Activated CD8-positive, alpha-beta T cell treated with anti-CD3 and anti-CD28 coated beads, Interleukin-2, amount 10 ng/mL, durations not matched to agents 7 days and 5 days (primary cell): ENCODE results near the gene RTKN. TPM values are rescaled to one million over a fixed set of nuclear protein-coding genes. Genes with fewer than 3 reads are reported as not detected.

ENCODE experiments used
- total RNA-seq, 2 experiments: library from RNA; stranded (reverse); gene quantifications; one replicate each; pipeline ENCODE4 v1.2.3, GENCODE V29; 2021

The RTKN gene
- total RNA-seq, 2 experiments from 2014 or later, result 0.37 to 0.57 TPM

Other genes starting within 250 kb of the RTKN start
- 100 to 1,000 TPM; 162 to 164 TPM for gene MTHFD2, start 243.3 kb downstream of the RTKN start, total RNA-seq
- gene SLC4A5, start 98.5 kb downstream of the RTKN start, total RNA-seq, result 1 to 10 TPM; 1.6 to 2.8 TPM
- 100 to 1,000 TPM; 112 to 115 TPM for gene DCTN1, start 61.6 kb downstream of the RTKN start, total RNA-seq
- 1 to 10 TPM; 1.5 TPM for gene C2orf81, start 20.3 kb downstream of the RTKN start, total RNA-seq
- gene WDR54, start 20.2 kb downstream of the RTKN start, total RNA-seq, result 10 to 100 TPM; 93.7 to 96.9 TPM
- gene INO80B, start 13.2 kb upstream of the RTKN start, total RNA-seq, result 10 to 100 TPM; 25.7 to 29.1 TPM
- gene WBP1, start 16.5 kb upstream of the RTKN start, total RNA-seq, result 10 to 100 TPM; 34.0 to 34.3 TPM
- gene MOGS, start 23.4 kb upstream of the RTKN start, total RNA-seq, result 10 to 100 TPM; 52.4 to 56.3 TPM
- 10 to 100 TPM; 95.7 to 96.2 TPM for gene MRPL53, start 30.7 kb upstream of the RTKN start, total RNA-seq
- gene CCDC142, start 41.1 kb upstream of the RTKN start, total RNA-seq, result 10 to 100 TPM; 22.5 to 26.7 TPM
- gene TTC31, start 41.1 kb upstream of the RTKN start, total RNA-seq, result 10 to 100 TPM; 38.3 to 40.0 TPM
- under 1 TPM; 0.32 to 0.68 TPM for gene LBX2, start 57.7 kb upstream of the RTKN start, total RNA-seq
- 10 to 100 TPM; 20.3 to 28.5 TPM for gene PCGF1, start 65.8 kb upstream of the RTKN start, total RNA-seq
- under 1 TPM; 0.34 to 0.44 TPM for gene TLX2, start 72.5 kb upstream of the RTKN start, total RNA-seq
- under 1 TPM; 0.18 TPM for gene DQX1, start 84.3 kb upstream of the RTKN start, total RNA-seq
- 100 to 1,000 TPM; 119 to 123 TPM for gene AUP1, start 87.8 kb upstream of the RTKN start, total RNA-seq
- gene HTRA2, start 88.0 kb upstream of the RTKN start, total RNA-seq, result 10 to 100 TPM; 48.0 to 49.4 TPM
- gene LOXL3, start 112.0 kb upstream of the RTKN start, total RNA-seq, result under 1 TPM; 0.21 to 0.23 TPM
- gene DOK1, start 112.8 kb upstream of the RTKN start, total RNA-seq, result 10 to 100 TPM; 32.4 to 35.9 TPM
- not detected for gene M1AP, start 206.4 kb upstream of the RTKN start, total RNA-seq
- gene SEMA4F, start 212.3 kb upstream of the RTKN start, total RNA-seq, result 1 to 10 TPM; 5.8 to 6.4 TPM